Mucosa of gallbladder (tissue), 1 donor: Measurements from ENCODE around the gene SART3. TPM values are rescaled to one million over a fixed set of nuclear protein-coding genes. Genes with fewer than 3 reads are reported as not detected.
"Not testable (repeated sequence)": the region's sequence is repeated elsewhere in the genome, so short reads cannot be mapped to it uniquely, and the experiment has no call there.

ENCODE experiments used
- DNase-seq: peaks from one replicate; pipeline ENCODE4 v3.0.0-alpha.2; 2020; ENCODE audit warnings: low spot score
- total RNA-seq: library from RNA; stranded (reverse); gene quantifications from one replicate; pipeline ENCODE4 v1.2.1, GENCODE V29; 2021
- donor health status: DM: no; HTN: no; CAD: no.

The SART3 gene
- total RNA-seq, 1 donor from 2014 or later: 42.3 TPM

DNA sequence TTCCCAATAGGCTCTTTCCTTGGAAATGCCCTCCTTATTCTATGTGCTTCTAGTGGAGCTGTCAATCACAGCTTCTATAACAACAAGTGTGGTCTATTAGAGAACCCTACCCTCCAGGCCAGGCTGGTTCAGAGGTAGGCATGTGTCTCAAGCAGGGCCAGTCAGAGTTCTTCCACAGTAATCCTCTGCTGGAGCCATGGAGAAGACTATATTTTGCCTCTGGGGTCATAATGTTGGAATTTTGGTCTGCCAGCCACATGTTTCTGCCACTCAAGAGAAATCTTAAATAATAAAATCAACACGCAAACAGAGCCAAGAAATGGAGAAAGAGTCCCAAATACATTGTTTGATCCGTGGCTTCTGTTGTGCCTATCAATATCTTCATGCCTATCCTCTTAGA, 69.7 kb downstream of the SART3 start:
- DNase-seq: no peak

GRCh38 chr12:108487029-108487428, 73.9 kb downstream of the SART3 start:
- DNase-seq: not testable (repeated sequence)

GRCh38 chr12:108485371-108485770, 75.6 kb downstream of the SART3 start:
- not testable (repeated sequence) for DNase-seq

DNA sequence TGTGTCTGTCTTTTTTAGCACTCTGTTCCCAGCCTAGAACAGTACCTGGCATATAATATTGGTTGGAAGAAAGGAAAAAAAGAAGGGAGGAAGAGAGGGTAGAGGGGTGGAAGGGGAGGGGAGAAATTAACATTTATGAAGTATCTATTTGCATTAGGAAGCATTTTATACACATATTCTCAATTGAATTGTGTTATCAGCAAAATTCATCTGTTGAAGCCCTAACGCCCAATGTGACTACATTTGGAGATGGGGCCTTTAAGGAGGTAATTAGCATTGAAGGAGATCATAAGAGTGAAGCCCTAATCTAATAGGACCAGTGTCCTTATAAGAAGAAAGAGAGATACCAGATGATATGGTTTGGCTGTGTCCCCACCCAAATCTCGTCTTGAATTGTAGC, 76.1 kb downstream of the SART3 start:
- DNase-seq: no peak

GRCh38 chr12:108484431-108484830, 76.5 kb downstream of the SART3 start:
- no peak for DNase-seq

GRCh38 chr12:108483213-108484059, 77.5 kb downstream of the SART3 start:
- no peak for DNase-seq

DNA sequence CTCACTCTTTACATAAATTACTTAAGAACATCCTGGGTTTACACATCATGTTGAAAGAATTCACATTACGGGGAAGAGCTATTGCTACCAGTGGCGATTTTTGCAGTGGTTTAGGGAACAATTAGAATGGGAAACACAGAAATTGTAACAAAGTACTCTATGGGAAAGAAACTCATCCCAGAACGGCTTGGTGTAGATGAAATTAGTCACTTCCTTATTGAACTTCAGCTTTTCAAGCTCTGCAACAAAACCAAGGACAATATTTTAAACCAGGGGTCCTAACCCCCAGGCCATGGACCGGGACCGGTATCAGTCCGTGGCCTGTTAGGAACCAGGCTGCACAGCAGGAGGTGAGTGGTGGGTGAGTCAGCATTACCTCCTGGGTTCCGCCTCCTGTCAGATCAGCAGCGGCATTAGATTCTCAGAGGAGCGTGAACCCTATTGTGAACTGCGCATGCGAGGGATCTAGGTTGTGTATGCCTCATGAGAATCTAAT, 78.2 kb downstream of the SART3 start:
- DNase-seq: no peak

DNA sequence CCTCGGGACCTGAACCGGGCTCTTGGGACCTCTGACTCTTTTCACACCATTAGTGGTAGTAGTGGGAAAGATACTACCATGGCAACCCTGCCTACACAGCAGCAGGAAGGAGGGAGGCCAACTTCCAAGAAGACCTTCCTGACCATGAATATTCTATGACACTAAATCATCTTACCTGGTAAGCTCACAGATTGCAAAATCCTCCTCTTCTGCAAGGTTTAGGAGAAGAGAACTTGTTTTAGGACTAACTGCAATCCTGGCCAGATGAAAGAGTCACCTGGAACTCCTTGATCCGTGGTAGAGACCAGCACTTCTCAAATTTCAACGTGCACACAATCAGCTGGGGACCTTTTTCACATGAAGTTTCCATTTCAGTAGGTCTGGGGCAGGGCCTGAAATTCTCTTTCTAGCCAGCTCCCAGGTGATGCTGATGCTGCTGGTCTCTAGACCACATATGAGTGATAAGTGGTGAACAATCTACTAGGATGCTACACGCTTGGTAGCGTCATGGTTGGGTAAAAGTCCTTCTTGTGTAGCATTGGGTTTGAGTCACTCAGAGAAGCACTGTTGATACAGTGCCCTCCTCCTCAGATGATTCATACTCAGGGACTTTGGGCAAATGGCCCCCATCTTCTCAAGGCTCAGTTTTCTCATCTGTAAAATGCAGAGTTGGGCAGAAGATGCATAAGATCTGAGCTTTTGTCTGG, 81.5 kb downstream of the SART3 start:
- DNase-seq: no peak

DNA sequence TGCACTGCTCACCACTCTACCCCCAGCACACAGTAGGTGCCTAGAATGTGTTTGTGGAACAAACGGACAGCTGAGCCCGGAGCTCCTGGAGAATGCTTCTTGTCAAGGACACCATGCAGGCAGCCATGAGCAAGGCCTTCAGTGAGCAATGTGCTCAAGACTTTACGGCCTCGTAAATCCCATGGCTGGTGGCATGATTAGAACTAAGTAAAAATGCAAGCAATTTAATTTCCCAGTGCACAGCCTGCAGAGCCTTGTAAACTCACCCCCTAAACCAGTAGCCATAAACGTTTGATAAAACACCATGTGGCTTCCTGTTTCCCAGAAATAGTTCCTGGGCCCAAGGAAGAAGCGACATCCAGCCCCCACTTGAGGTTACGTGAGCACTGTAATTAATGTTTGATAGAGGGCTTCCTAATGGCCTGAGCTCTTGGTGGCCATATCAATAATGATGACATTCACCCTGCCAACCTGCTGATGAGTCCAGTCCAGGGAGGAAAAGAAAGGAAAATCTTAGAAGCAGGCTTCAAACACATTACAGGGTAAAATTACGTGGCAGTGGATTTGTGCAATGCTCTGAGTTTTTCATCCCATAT, 82.3 kb downstream of the SART3 start:
- DNase-seq: no peak

- no peak for DNase-seq
Observed at GRCh38 chr12:108477881-108478259, 83.1 kb downstream of the SART3 start.

GRCh38 chr12:108477055-108477880, 83.7 kb downstream of the SART3 start:
- no peak for DNase-seq

DNA sequence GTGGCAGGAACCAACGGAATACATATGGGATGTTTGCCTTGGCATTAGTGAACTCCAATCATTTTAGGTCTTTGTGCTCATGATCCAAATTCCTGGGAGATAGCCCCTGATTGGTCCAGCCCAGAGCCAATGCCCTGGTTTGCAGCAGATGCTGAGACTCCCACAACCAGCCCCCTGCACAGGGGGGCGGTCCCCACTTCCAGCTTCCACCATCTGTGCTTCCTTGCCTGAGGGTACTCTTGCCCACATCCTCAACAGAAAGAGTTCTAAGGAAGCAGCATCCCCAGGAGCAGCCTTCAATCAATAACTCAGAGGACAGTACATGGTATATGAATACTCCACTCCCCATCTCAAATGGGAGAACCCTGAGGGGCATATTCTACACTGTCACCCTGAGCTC, 85.6 kb downstream of the SART3 start:
- DNase-seq: no peak

DNA sequence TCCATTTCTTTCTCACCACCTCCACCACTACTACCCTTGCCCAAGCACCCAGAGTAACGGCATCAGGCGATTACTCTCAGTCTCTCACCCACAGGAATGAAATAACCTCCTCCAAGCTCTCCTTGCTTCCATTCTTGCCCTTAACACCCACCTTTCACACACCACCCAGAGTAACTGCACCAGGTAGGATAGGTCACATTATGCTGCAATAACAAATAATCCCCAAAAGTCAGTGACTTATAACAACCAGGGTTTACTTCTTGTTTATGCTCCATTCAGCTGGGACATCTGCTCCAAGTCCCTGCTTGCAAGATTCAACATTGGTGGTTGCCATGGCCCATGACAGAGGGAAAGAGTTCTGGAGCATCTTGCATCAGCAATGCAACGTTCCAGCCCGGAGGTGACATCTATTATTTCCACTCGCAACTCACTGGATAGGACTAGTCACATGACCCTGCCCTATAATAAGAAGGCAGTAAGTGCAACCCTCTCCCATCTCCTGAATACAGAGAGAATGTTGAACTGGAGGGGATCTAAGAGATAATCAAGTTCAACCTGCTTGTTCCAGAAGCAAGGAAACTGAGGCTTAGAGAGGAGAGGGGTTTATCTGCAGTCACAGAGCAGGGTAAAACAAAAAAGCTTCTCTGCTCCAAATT, 87.4 kb downstream of the SART3 start:
- no peak for DNase-seq

Other genes starting within 250 kb of the SART3 start
- gene CMKLR1, start 221.9 kb downstream of the SART3 start, total RNA-seq: 8.4 TPM
- 7.6 TPM for gene FICD, start 45.9 kb downstream of the SART3 start, total RNA-seq
- 129 TPM for gene ISCU, start 1.4 kb upstream of the SART3 start, total RNA-seq
- gene TMEM119, start 36.9 kb upstream of the SART3 start, total RNA-seq: 10.6 TPM
- 22.4 TPM for gene SELPLG, start 72.7 kb upstream of the SART3 start, total RNA-seq
- gene CORO1C, start 170.3 kb upstream of the SART3 start, total RNA-seq: 194 TPM